Adrenal gland (tissue), 12 donors: Measurements from ENCODE around the gene RTL5. TPM values are rescaled to one million over a fixed set of nuclear protein-coding genes. Genes with fewer than 3 reads are reported as not detected.

Experiments used
- DNase-seq, 7 donors: peaks; one replicate each; pipeline ENCODE4 v3.0.0-alpha.2; 2019 to 2020
- H3K27ac ChIP-seq, 5 donors: fragments of 200-600 bp; sonication (generic) in 4 of 5; 1 replicate in 3 of 5; 2 replicates in 2 of 5; pipeline versions ENCODE4 v1.5.1 to v1.8.0; 2016 to 2020; ENCODE audit warnings: mild to moderate bottlenecking in 1 of 5
- H3K27me3 ChIP-seq: fragments of 200-600 bp; 2 replicates; pipeline ENCODE4 v1.8.0; 2021
- H3K36me3 ChIP-seq, 2 donors: fragments of 200-600 bp; replicated peaks in 1 of 2; 1 replicate in 1 of 2; 2 replicates in 1 of 2; pipeline versions ENCODE4 v1.5.1 to v1.8.0; 2018 to 2022
- H3K4me1 ChIP-seq, 2 donors: fragments of 200-600 bp; replicated peaks in 1 of 2; 1 replicate in 1 of 2; 2 replicates in 1 of 2; pipeline versions ENCODE4 v1.5.1 to v1.8.0; 2018 to 2021
- H3K4me3 ChIP-seq, 4 donors: fragments of 200-600 bp; sonication (generic) in 3 of 4; one replicate each; pipeline ENCODE4 v1.5.1; 2016 to 2018
- H3K9me3 ChIP-seq, 3 donors: fragments of 200-600 bp; sonication (generic) in 1 of 3; replicated peaks in 1 of 3; 1 replicate in 2 of 3; 2 replicates in 1 of 3; pipeline versions ENCODE4 v1.5.1 to v1.8.0; 2016 to 2021
- POLR2A ChIP-seq, 2 donors: fragments of 450-650 bp; IDR thresholded peaks; one replicate each; pipeline ENCODE4 v1.6.1; 2017; ENCODE audit warnings: antibody characterized with exemption in 2 of 2, mild to moderate bottlenecking in 2 of 2, moderate library complexity in 1 of 2
- WGBS, 4 donors: extraction: QIAGEN DNeasy Blood & Tissue Kit in 2 of 4; methylation state at CpG; one replicate each; pipeline versions ENCODE4 v1.1.5 to v1.1.7; 2013 to 2017; 5-methylcytosine and 5-hydroxymethylcytosine counted together
- intact Hi-C, 2 donors: fragments of 100-400 bp; cut with DNase I; formaldehyde crosslinking; loops; one replicate each; pipeline versions ENCODE4 v1.14.1 to v1.15.0; 2022 to 2023
- polyA plus RNA-seq, 3 donors: library from polyadenylated mRNA; stranded (reverse); fragments of 200-250 nt in 2 of 3; fragments of 350-450 nt in 1 of 3; fragmentation: Illumina TruSeq in 1 of 3; extraction: RNeasy Lipid Tissue Mini Kit (QIAGEN cat#74804) in 1 of 3; gene quantifications; one replicate each; pipeline ENCODE4 v1.2.3, GENCODE V29; 2013 to 2014
- total RNA-seq, 9 donors: library from RNA; depleted of rRNA in 4 of 9; stranded (reverse); fragments of >200 nt in 4 of 9; fragments of 120-200 nt in 1 of 9; fragmentation: NEBNext Ultra II Directional in 1 of 9; extraction: Animal tissue kit (Norgen Biotek cat#: 25700) in 1 of 9; gene quantifications; one replicate each; pipeline versions ENCODE4 v1.1.0 to v1.2.4, GENCODE V29; 2013 to 2023
- TF ChIP-seq, protein P1 (sequence below), 6 experiments: fragments of 450-650 bp in 4 of 6; fragments of 200-600 bp in 2 of 6; sonication (generic) in 1 of 6; IDR thresholded peaks; 1 replicate in 5 of 6; 2 replicates in 1 of 6; pipeline versions ENCODE4 v1.5.1 to v1.8.0; 2016 to 2021; ENCODE audit warnings: antibody characterized with exemption in 6 of 6, mild to moderate bottlenecking in 2 of 6, moderate library complexity in 1 of 6
- donor health status: healthy with polysubstance abuse.
- donor health status: Bipolar disorder and iron deficiency.
- donor health status: DM: yes; HTN: yes; CAD: no.
- donor health status: DM: no; HTN: no; CAD: no.
- donor health status: DM: no; HTN: no; CAD: no.
- donor health status: DM: yes; HTN: yes; CAD: no.

RTL5 gene
- total and polyA plus RNA-seq, 12 donors: 1.3 to 7.9 (median 5.2) TPM

DNA sequence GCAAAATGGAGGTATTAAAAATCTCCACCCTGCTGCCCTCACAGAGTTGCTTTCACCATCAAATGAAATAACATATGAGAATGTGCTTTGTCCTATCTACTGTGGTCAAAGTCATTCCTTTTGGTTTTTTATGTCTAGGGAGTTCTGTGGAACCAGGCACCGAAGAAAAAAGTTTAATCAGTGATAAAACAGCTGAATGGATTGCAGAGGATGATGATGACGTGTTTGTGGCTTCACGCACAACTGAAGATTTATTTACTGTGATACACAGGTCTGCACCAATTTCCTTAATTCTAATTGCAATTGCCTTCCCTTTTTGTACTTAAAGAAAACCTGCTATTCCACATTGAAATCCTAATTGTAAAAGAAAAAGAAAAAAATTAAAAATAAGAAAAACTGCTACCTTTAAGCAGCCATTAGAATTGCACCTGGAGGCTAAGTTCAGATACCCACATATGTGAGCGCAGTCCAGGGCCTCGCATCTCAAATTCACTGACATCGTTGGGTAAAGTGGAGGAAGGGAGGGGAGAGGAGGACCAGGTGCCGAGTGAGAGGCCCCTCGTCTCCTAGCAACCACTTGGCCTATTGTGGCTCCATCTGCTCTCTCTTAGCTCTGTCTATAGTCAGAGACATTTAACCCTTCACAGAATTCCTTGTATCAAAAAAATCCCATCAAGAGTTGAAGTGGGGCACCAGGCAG is 10.5 kb upstream of the RTL5 start:
- no peaks in the 10 kb centered on the region for H3K9me3 ChIP-seq
- H3K4me3 ChIP-seq: no peak overlapping the region
- peaks cover 0 to 3% of the 10 kb centered on the region in 2 donors for H3K36me3 ChIP-seq
- intact Hi-C loops: no loop called here
- no peaks in the 10 kb centered on the region for H3K4me1 ChIP-seq
- H3K27ac ChIP-seq: no peak overlapping the region
- TF ChIP-seq POLR2A (IDR thresholded peaks at IDR 0.05): no peak
- TF ChIP-seq, protein P1, sequence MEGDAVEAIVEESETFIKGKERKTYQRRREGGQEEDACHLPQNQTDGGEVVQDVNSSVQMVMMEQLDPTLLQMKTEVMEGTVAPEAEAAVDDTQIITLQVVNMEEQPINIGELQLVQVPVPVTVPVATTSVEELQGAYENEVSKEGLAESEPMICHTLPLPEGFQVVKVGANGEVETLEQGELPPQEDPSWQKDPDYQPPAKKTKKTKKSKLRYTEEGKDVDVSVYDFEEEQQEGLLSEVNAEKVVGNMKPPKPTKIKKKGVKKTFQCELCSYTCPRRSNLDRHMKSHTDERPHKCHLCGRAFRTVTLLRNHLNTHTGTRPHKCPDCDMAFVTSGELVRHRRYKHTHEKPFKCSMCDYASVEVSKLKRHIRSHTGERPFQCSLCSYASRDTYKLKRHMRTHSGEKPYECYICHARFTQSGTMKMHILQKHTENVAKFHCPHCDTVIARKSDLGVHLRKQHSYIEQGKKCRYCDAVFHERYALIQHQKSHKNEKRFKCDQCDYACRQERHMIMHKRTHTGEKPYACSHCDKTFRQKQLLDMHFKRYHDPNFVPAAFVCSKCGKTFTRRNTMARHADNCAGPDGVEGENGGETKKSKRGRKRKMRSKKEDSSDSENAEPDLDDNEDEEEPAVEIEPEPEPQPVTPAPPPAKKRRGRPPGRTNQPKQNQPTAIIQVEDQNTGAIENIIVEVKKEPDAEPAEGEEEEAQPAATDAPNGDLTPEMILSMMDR (IDR thresholded peaks at IDR 0.05): no peak
- peak in 1 of 7 donors; percentile 69 for DNase-seq
- 58 to 83% (median 69%) methylated on average over 7 to 8 of the region's 8 CpGs for WGBS, 4 donors
- peaks cover 2% of the 10 kb centered on the region for H3K27me3 ChIP-seq

DNA sequence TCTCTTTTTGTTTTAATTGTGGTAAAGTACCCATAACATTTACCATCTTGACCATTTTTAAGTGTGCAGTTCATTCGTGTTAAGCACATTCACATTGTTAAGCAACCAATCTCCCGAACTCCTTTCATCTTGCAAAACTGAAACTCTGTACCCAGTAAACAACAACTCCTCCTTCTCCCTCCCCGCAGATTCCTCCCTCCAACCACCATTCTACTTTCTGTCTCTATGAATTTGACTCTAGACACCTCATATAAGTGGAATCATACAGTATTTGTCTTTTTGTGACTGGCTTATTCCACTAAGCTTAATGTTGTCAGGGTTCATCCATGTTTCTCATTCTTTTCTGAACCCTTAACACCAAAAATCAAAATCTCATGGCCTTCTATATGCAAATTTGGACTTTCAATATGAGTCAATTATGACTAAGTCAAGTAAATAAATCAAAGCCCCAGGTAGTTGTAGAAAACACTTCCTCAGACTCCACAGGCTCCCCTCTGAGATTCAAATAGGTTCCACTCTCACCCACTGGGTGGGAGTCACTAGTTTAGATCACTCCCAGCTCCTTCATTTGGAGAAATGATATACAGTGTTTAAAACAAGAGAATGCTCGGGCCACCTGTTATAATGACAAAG is 9.8 kb upstream of the RTL5 start:
- Histone ChIP-seq H3K4me1 (no peaks in the 10 kb centered on the region), H3K27me3 (peaks cover 2% of the 10 kb centered on the region), H3K27ac (no peak overlapping the region), H3K4me3 (no peak overlapping the region), H3K9me3 (no peaks in the 10 kb centered on the region), H3K36me3 (peaks cover 0 to 3% of the 10 kb centered on the region in 2 donors)
- 65 to 77% (median 67%) methylated on average over 4 of the region's 4 CpGs for WGBS, 4 donors
- intact Hi-C loops: no loop called here
- TF ChIP-seq POLR2A (IDR thresholded peaks at IDR 0.05): no peak
- TF ChIP-seq, protein P1 (IDR thresholded peaks at IDR 0.05): no peak
- no peak for DNase-seq

DNA sequence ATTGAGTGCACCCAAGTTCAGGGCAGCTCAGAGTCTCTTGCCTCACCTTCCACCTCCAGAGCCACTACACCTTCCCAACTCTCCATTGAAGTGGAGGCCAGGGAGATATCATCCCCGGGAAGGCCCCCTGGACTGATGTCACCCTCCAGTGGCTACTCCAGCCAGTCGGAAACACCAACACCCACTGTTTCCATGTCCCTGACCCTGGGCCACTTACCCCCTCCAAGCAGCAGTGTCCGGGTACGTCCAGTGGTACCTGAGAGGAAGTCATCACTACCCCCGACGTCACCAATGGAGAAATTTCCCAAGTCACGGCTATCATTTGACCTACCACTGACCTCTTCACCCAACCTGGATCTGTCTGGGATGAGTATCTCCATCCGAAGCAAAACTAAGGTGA is 7.8 kb upstream of the RTL5 start:
- Histone ChIP-seq H3K36me3 (peaks cover 0 to 3% of the 10 kb centered on the region in 2 donors), H3K4me3 (no peak overlapping the region), H3K27ac (no peak overlapping the region), H3K9me3 (no peaks in the 10 kb centered on the region), H3K4me1 (no peaks in the 10 kb centered on the region), H3K27me3 (peaks cover 2% of the 10 kb centered on the region)
- TF ChIP-seq, protein P1 (IDR thresholded peaks at IDR 0.05): no peak
- TF ChIP-seq POLR2A (IDR thresholded peaks at IDR 0.05): no peak
- intact Hi-C loops: no loop called here
- DNase-seq: no peak
- WGBS, 4 donors: 89 to 95% (median 92%) methylated on average over 6 to 8 of the region's 8 CpGs

DNA sequence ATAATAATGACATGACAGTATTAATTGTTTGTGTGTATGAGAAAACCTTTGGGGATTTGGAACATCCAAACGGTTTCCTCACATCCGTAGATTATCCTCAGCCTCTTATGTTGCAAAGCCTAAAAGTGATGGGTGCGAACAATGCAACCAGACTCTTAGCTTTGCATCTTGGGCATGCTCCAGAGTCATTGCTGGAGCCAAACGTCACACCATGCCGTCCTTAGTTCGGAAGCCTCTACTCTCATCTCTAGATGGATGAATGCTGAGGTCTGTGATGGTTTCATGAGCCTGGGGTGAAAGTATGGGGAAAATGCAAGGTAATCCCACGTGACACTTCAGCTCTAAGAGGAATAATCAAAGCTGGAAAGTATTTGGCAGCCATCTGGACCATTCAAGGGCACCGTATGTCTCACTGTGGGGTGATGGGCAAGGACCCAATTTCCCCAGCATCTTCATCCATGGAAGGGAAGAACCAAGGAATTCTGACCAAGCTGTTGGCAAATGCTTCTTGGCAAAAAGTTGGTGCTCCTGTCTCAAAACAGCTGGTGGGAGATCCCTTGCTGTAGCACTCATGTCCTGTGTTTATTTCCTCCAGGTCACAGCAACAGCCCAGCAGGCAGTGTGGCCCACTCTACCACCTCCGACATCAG is 6.3 kb upstream of the RTL5 start:
- intact Hi-C loops: no loop called here
- 71 to 84% (median 78%) methylated on average over 6 to 9 of the region's 9 CpGs for WGBS, 4 donors
- peaks cover 0 to 3% of the 10 kb centered on the region in 2 donors for H3K36me3 ChIP-seq

More for the DNA sequence above, 6.3 kb upstream of the RTL5 start:
- Histone ChIP-seq H3K27me3 (peaks cover 7% of the 10 kb centered on the region), H3K4me1 (no peaks in the 10 kb centered on the region), H3K9me3 (no peaks in the 10 kb centered on the region), H3K27ac (no peak overlapping the region), H3K4me3 (no peak overlapping the region)
- TF ChIP-seq POLR2A (IDR thresholded peaks at IDR 0.05): no peak
- TF ChIP-seq, protein P1 (IDR thresholded peaks at IDR 0.05): no peak
- no peak for DNase-seq
